Measurements from ENCODE around the gene CEACAM18. TPM values are rescaled to one million over a fixed set of nuclear protein-coding genes. Genes with fewer than 3 reads are reported as not detected.

Gene CEACAM18
- total and polyA plus RNA-seq, 8 donors, result not detected

- 79 to 91% (median 88%) methylated on average over 2 of the region's 2 CpGs for WGBS, 5 donors
- Histone ChIP-seq H3K27me3 (peaks cover 0 to 31% (median 9%) of the 10 kb centered on the region in 3 donors), H3K4me1 (no peaks in the 10 kb centered on the region), H3K9me3 (peaks cover 0 to 10% (median 4%) of the 10 kb centered on the region in 4 donors), H3K36me3 (no peaks in the 10 kb centered on the region), H3K4me3 (no peak overlapping the region), H3K27ac (no peak overlapping the region)
- intact Hi-C loops (cut with DNase I; ENCODE audit: low total_unique reads), result no loop called here
- TF ChIP-seq EP300 (IDR thresholded peaks at IDR 0.05) (no peak), POLR2A (IDR thresholded peaks at IDR 0.05) (no peak), POLR2AphosphoS5 (IDR thresholded peaks at IDR 0.05) (no peak), CTCF (IDR thresholded peaks at IDR 0.05) (no peak)
- DNase-seq, result no peak
These were observed 43.0 kb downstream of the CEACAM18 start for GRCh38 chr19:51521357-51521756.

- Histone ChIP-seq H3K27me3 (peaks cover 0 to 31% (median 9%) of the 10 kb centered on the region in 3 donors), H3K36me3 (no peaks in the 10 kb centered on the region), H3K4me3 (no peak overlapping the region), H3K4me1 (no peaks in the 10 kb centered on the region), H3K9me3 (peaks cover 0 to 10% (median 4%) of the 10 kb centered on the region in 4 donors), H3K27ac (no peak overlapping the region)
- no peak for TF ChIP-seq CTCF (IDR thresholded peaks at IDR 0.05)
- no peak for TF ChIP-seq POLR2AphosphoS5 (IDR thresholded peaks at IDR 0.05)
- no peak for TF ChIP-seq EP300 (IDR thresholded peaks at IDR 0.05)
- no peak for TF ChIP-seq POLR2A (IDR thresholded peaks at IDR 0.05)
- WGBS, 5 donors, result 42 to 62% (median 52%) methylated on average over 2 of the region's 2 CpGs
- DNase-seq, result no peak
- intact Hi-C loops (cut with DNase I; ENCODE audit: low total_unique reads), result no loop called here
These were observed 43.4 kb downstream of the CEACAM18 start for GRCh38 chr19:51521781-51522180.

- peaks cover 0 to 44% (median 16%) of the 10 kb centered on the region in 3 donors for H3K27me3 ChIP-seq
- no peak for TF ChIP-seq POLR2AphosphoS5 (IDR thresholded peaks at IDR 0.05)
- TF ChIP-seq EP300 (IDR thresholded peaks at IDR 0.05), result no peak
- no peak for TF ChIP-seq POLR2A (IDR thresholded peaks at IDR 0.05)
- TF ChIP-seq CTCF (IDR thresholded peaks at IDR 0.05), result no peak
- H3K4me1 ChIP-seq, result no peaks in the 10 kb centered on the region
- H3K4me3 ChIP-seq, result no peak overlapping the region
- 66 to 76% (median 71%) methylated on average over 8 of the region's 8 CpGs for WGBS, 5 donors
- no peak for DNase-seq
- no peaks in the 10 kb centered on the region for H3K36me3 ChIP-seq
- intact Hi-C loops (cut with DNase I; ENCODE audit: low total_unique reads), result no loop called here
- H3K9me3 ChIP-seq, result peaks cover 0 to 6% (median 0%) of the 10 kb centered on the region in 4 donors
- no peak overlapping the region for H3K27ac ChIP-seq
These were observed 46.4 kb downstream of the CEACAM18 start for GRCh38 chr19:51524666-51525264.

- WGBS, 5 donors, result 38 to 50% (median 46%) methylated on average over 3 to 4 of the region's 4 CpGs
- DNase-seq, result no peak
- peaks cover 0 to 6% (median 0%) of the 10 kb centered on the region in 4 donors for H3K9me3 ChIP-seq
- no peaks in the 10 kb centered on the region for H3K36me3 ChIP-seq
- TF ChIP-seq POLR2A (IDR thresholded peaks at IDR 0.05), result no peak
- TF ChIP-seq EP300 (IDR thresholded peaks at IDR 0.05), result no peak
- TF ChIP-seq POLR2AphosphoS5 (IDR thresholded peaks at IDR 0.05), result no peak
- no peak for TF ChIP-seq CTCF (IDR thresholded peaks at IDR 0.05)
- no peaks in the 10 kb centered on the region for H3K4me1 ChIP-seq
- peaks cover 0 to 46% (median 16%) of the 10 kb centered on the region in 3 donors for H3K27me3 ChIP-seq
- H3K4me3 ChIP-seq, result no peak overlapping the region
- H3K27ac ChIP-seq, result no peak overlapping the region
- intact Hi-C loops (cut with DNase I; ENCODE audit: low total_unique reads), result no loop called here
These were observed 47.3 kb downstream of the CEACAM18 start for GRCh38 chr19:51525651-51526050.

Measured in stomach (tissue), 9 donors.